Endodermal cell (in vitro differentiated cells): ENCODE results near the gene MISP3. TPM values are rescaled to one million over a fixed set of nuclear protein-coding genes. Genes with fewer than 3 reads are reported as not detected.

Source experiments
- DNase-seq: peaks from one replicate; pipeline ENCODE4 v3.0.0-alpha.2; 2017
- H3K27ac ChIP-seq: 2 replicates; pipeline ENCODE4 v1.5.1; 2013; ENCODE audit warnings: mild to moderate bottlenecking, low read depth, low read length, moderate library complexity
- H3K27me3 ChIP-seq: 2 replicates; pipeline ENCODE4 v1.6.1; 2013; ENCODE audit warnings: mild to moderate bottlenecking, low read length, moderate library complexity; ENCODE audit not compliant: insufficient read depth, control insufficient read depth, poor library complexity, severe bottlenecking
- H3K36me3 ChIP-seq: 2 replicates; pipeline ENCODE4 v1.7.0; 2013; ENCODE audit warnings: mild to moderate bottlenecking, low read length, moderate library complexity; ENCODE audit not compliant: control insufficient read depth, insufficient read depth
- H3K4me1 ChIP-seq: one replicate; pipeline ENCODE4 v1.7.0; 2013; ENCODE audit warnings: low read length; ENCODE audit not compliant: control insufficient read depth, insufficient read depth
- H3K4me3 ChIP-seq: 2 replicates; pipeline ENCODE4 v1.5.1; 2013; ENCODE audit warnings: mild to moderate bottlenecking, low read length, moderate library complexity
- H3K9ac ChIP-seq: 2 replicates; pipeline ENCODE4 v1.6.1; 2013; ENCODE audit warnings: mild to moderate bottlenecking, low read length, moderate library complexity; ENCODE audit not compliant: poor library complexity, severe bottlenecking; ENCODE audit errors: extremely low read depth
- H3K9me3 ChIP-seq: 2 replicates; pipeline ENCODE4 v1.6.1; 2013; ENCODE audit warnings: mild to moderate bottlenecking, low read length, moderate library complexity; ENCODE audit not compliant: control insufficient read depth
- H3K27ac Mint-ChIP-seq: 2 replicates; pipeline ENCODE4 v1.8.0; 2020; ENCODE audit warnings: mixed read lengths
- H3K27me3 Mint-ChIP-seq: 2 replicates; pipeline ENCODE4 v1.8.0; 2021; ENCODE audit warnings: mild to moderate bottlenecking, mixed read lengths; ENCODE audit not compliant: insufficient read depth
- H3K36me3 Mint-ChIP-seq: 2 replicates; pipeline ENCODE4 v1.8.0; 2020; ENCODE audit warnings: low read depth, mixed read lengths
- H3K4me1 Mint-ChIP-seq: 2 replicates; pipeline ENCODE4 v1.8.0; 2020; ENCODE audit warnings: mixed read lengths
- H3K4me3 Mint-ChIP-seq: 2 replicates; pipeline ENCODE4 v1.8.0; 2020; ENCODE audit warnings: mild to moderate bottlenecking, moderate library complexity, mixed read lengths
- H3K9me3 Mint-ChIP-seq: 2 replicates; pipeline ENCODE4 v1.8.0; 2020; ENCODE audit warnings: mild to moderate bottlenecking, mixed read lengths
- CTCF ChIP-seq: fragments of 200-600 bp; sonication (generic); conservative IDR thresholded peaks from 2 replicates; pipeline ENCODE4 v1.5.0; 2021; ENCODE audit warnings: antibody characterized with exemption, mild to moderate bottlenecking
- WGBS, 2 experiments: methylation state at CpG; one replicate each; pipeline versions ENCODE4 v1.1.5 to v1.1.7; 2013; ENCODE audit warnings: missing lambda C conversion rate in 2 of 2, mixed read lengths in 1 of 2; ENCODE audit not compliant: insufficient coverage in 1 of 2, insufficient read length in 1 of 2; 5-methylcytosine and 5-hydroxymethylcytosine counted together
- total RNA-seq, 2 donors: library from RNA; stranded (reverse); fragmentation: NEBNext Ultra II Directional in 1 of 2; extraction: Animal tissue kit (Norgen Biotek cat#: 25700) in 1 of 2; gene quantifications; 2 replicates in 1 of 2; 3 replicates in 1 of 2; pipeline ENCODE4 v1.2.1, GENCODE V29; 2021

The MISP3 gene
- total RNA-seq, 2 donors from 2014 or later = 0.73 to 1.4 TPM

GRCh38 chr19:14080887-14081796 is 8.6 kb downstream of the MISP3 start:
- H3K4me3 ChIP-seq = peak overlapping the region; percentile 96
- no peaks in the 10 kb centered on the region for H3K36me3 ChIP-seq
- H3K36me3 Mint-ChIP-seq = no peaks in the 10 kb centered on the region
- H3K9me3 ChIP-seq = no peaks in the 10 kb centered on the region
- H3K4me1 ChIP-seq = no peaks in the 10 kb centered on the region
- peak overlapping the region; percentile 71 for H3K9ac ChIP-seq
- 2 to 3% methylated on average over 42 to 50 of the region's 50 CpGs for WGBS, 2 experiments
- H3K27ac Mint-ChIP-seq = peak overlapping the region; percentile 96
- peaks cover 30% of the 10 kb centered on the region for H3K27me3 Mint-ChIP-seq
- peak; percentile 99 for DNase-seq
- H3K4me1 Mint-ChIP-seq = peaks cover 3% of the 10 kb centered on the region
- peaks cover under 1% of the 10 kb centered on the region for H3K27me3 ChIP-seq
- peak; percentile 14 for TF ChIP-seq CTCF
- H3K27ac ChIP-seq = peak overlapping the region; percentile 82
- H3K4me3 Mint-ChIP-seq = peak overlapping the region; percentile 79
- H3K9me3 Mint-ChIP-seq = no peaks in the 10 kb centered on the region

GRCh38 chr19:14081797-14082674 is 9.4 kb downstream of the MISP3 start:
- no peak for TF ChIP-seq CTCF
- H3K27me3 ChIP-seq = no peaks in the 10 kb centered on the region
- peak overlapping the region; percentile 82 for H3K27ac ChIP-seq
- Mint-ChIP-seq H3K9me3 (no peaks in the 10 kb centered on the region), H3K27me3 (peaks cover 26% of the 10 kb centered on the region), H3K4me1 (peaks cover 3% of the 10 kb centered on the region), H3K27ac (peak overlapping the region; percentile 84), H3K36me3 (peaks cover 5% of the 10 kb centered on the region), H3K4me3 (peak overlapping the region; percentile 79)
- peak overlapping the region; percentile 45 for H3K9ac ChIP-seq
- peak overlapping the region; percentile 96 for H3K4me3 ChIP-seq
- H3K36me3 ChIP-seq = peaks cover 4% of the 10 kb centered on the region
- 45 to 79% methylated on average over 9 to 24 of the region's 24 CpGs for WGBS, 2 experiments
- no peaks in the 10 kb centered on the region for H3K9me3 ChIP-seq
- no peaks in the 10 kb centered on the region for H3K4me1 ChIP-seq
- DNase-seq = no peak

GRCh38 chr19:14082675-14082960 is 10.0 kb downstream of the MISP3 start:
- H3K27me3 Mint-ChIP-seq = peaks cover 22% of the 10 kb centered on the region
- 48 to 56% methylated on average over 1 of the region's 1 CpG for WGBS, 2 experiments

More at GRCh38 chr19:14082675-14082960, 10.0 kb downstream of the MISP3 start:
- Mint-ChIP-seq H3K9me3 (no peaks in the 10 kb centered on the region), H3K36me3 (peaks cover 8% of the 10 kb centered on the region), H3K27ac (no peak overlapping the region), H3K4me1 (peaks cover 3% of the 10 kb centered on the region), H3K4me3 (peak overlapping the region; percentile 79)
- TF ChIP-seq CTCF = no peak
- peaks cover 7% of the 10 kb centered on the region for H3K36me3 ChIP-seq
- no peaks in the 10 kb centered on the region for H3K27me3 ChIP-seq
- H3K4me1 ChIP-seq = no peaks in the 10 kb centered on the region
- no peak overlapping the region for H3K27ac ChIP-seq
- H3K9me3 ChIP-seq = no peaks in the 10 kb centered on the region
- DNase-seq = no peak
- no peak overlapping the region for H3K4me3 ChIP-seq
- H3K9ac ChIP-seq = no peak overlapping the region
